GM19324 (cell line): Measurements from ENCODE around the gene GIN1.
A peak's percentile ranks its signal among the peaks of the same experiment; 100 is the strongest.
"Not testable (repeated sequence)": the region's sequence is repeated elsewhere in the genome, so short reads cannot be mapped to it uniquely, and the experiment has no call there.

Experiments
- ATAC-seq: cut with Tn5 transposase; IDR thresholded peaks from one replicate; pipeline ENCODE4 v1.9.1; 2021; ENCODE audit warnings: mild to moderate bottlenecking, moderate library complexity; ENCODE audit not compliant: unreplicated experiment, low FRiP score

Gene GIN1

GRCh38 chr5:103119765-103120606 lies at the start of gene GIN1, which contains the start of gene PPIP5K2:
GIN1 (minus strand) TSS chr5:103120138; CDS start chr5:103108707, 11,431 bp downstream.
PPIP5K2 (plus strand) TSS chr5:103120301; CDS start chr5:103129590, 9,289 bp downstream.
- ATAC-seq = peak; percentile 97

- no peak for ATAC-seq
Observed at GRCh38 chr5:103166706-103167105, 46.8 kb upstream of the GIN1 start.

- no peak for ATAC-seq
Observed at GRCh38 chr5:103151156-103151555, 31.2 kb upstream of the GIN1 start.

GRCh38 chr5:103148213-103148612 lies 28.3 kb upstream of the GIN1 start:
- ATAC-seq = no peak

- ATAC-seq = no peak
Observed at GRCh38 chr5:103145196-103145595, 25.3 kb upstream of the GIN1 start.

- not testable (repeated sequence) for ATAC-seq
Observed at GRCh38 chr5:103142132-103142531, 22.2 kb upstream of the GIN1 start.

GRCh38 chr5:103139264-103139865 lies 19.4 kb upstream of the GIN1 start:
- ATAC-seq = peak; percentile 98

- no peak for ATAC-seq
Observed at GRCh38 chr5:103138202-103138690, 18.3 kb upstream of the GIN1 start.

GRCh38 chr5:103135461-103135860 lies 15.5 kb upstream of the GIN1 start:
- no peak for ATAC-seq

- no peak for ATAC-seq
Observed at GRCh38 chr5:103133231-103133630, 13.3 kb upstream of the GIN1 start.

GRCh38 chr5:103132684-103133083 lies 12.7 kb upstream of the GIN1 start:
- ATAC-seq = no peak

- ATAC-seq = no peak
Observed at GRCh38 chr5:103128202-103128601, 8.3 kb upstream of the GIN1 start.

GRCh38 chr5:103127292-103127817 lies 7.4 kb upstream of the GIN1 start:
- no peak for ATAC-seq

- no peak for ATAC-seq
Observed at GRCh38 chr5:103126557-103126956, 6.6 kb upstream of the GIN1 start.

- ATAC-seq = no peak
Observed at GRCh38 chr5:103122242-103122641, 2.3 kb upstream of the GIN1 start.

GRCh38 chr5:103120607-103121200 lies 766 bp upstream of the GIN1 start:
- no peak for ATAC-seq

GRCh38 chr5:103119070-103119764 lies 721 bp downstream of the GIN1 start:
- no peak for ATAC-seq

- no peak for ATAC-seq
Observed at GRCh38 chr5:103117471-103117991, 2.4 kb downstream of the GIN1 start.

- no peak for ATAC-seq
Observed at GRCh38 chr5:103114440-103114839, 5.5 kb downstream of the GIN1 start.

- ATAC-seq = no peak
Observed at GRCh38 chr5:103112910-103113309, 7.0 kb downstream of the GIN1 start.
